ENCODE results near the gene CT45A8. TPM values are rescaled to one million over a fixed set of nuclear protein-coding genes. Genes with fewer than 3 reads are reported as not detected.
"Not testable (repeated sequence)": the region's sequence is repeated elsewhere in the genome, so short reads cannot be mapped to it uniquely, and the experiment has no call there.

CT45A8 gene
- polyA plus RNA-seq (2012; rRNA removed), result not detected in 2 replicates
- polyA plus RNA-seq (2012; cell fraction: cytosol; rRNA removed), result not detected in 2 replicates
- polyA plus RNA-seq (2012; cell fraction: nucleus; rRNA removed), result not detected in 2 replicates

- CTCF ChIA-PET, result not testable (repeated sequence)
Observed at GRCh38 chrX:135854438-135854837, at the start of gene CT45A8. Gene CT45A8, minus strand, starts transcription at chrX:135854538. Its CDS starts 3,755 bp downstream, at chrX:135850783.

GRCh38 chrX:135893294-135893817 is 39.0 kb upstream of the CT45A8 start, which contains the start of the genes CT45A10 and SAGE1:
Gene CT45A10, minus strand, starts transcription at chrX:135893444. Its CDS starts 8,100 bp downstream, at chrX:135885344.
Gene SAGE1, plus strand, starts transcription at chrX:135893716. Its CDS starts 2,527 bp downstream, at chrX:135896243.
- no peaks in the 10 kb centered on the region for H3K79me2 ChIP-seq (ENCODE audit: insufficient read depth)
- no peaks in the 10 kb centered on the region for H3K9me3 ChIP-seq
- no peaks in the 10 kb centered on the region for H3K4me1 ChIP-seq (ENCODE audit: control insufficient read depth in 1 of 2, insufficient read depth in 2 of 2, low read depth in 1 of 2, low read length in 1 of 2)
- ChIA-PET POLR2A (no interaction called here), CTCF (interaction anchor here (1.0 kb wide), 1 partner anchor 38 kb away, joined by 3 read pairs; no protein-coding TSS in a partner anchor)
- H2AFZ ChIP-seq (ENCODE audit: low read depth), result no peak within 1 kb of the TSS
- TF ChIP-seq ZBTB33 (IDR thresholded peaks at IDR 0.05; ENCODE audit: borderline replicate concordance, low read depth), result no peak
- no peak for TF ChIP-seq FOXJ3 (CRISPR knock-in tag; IDR thresholded peaks at IDR 0.05)
- no peak for TF ChIP-seq EP300 (IDR thresholded peaks at IDR 0.05; ENCODE audit: borderline replicate concordance in 1 of 2, low read depth in 1 of 2, low read length in 1 of 2)
- no peak for TF ChIP-seq REST (IDR thresholded peaks at IDR 0.05; ENCODE audit: low read depth, low read length)
- TF ChIP-seq MAX (IDR thresholded peaks at IDR 0.05; ENCODE audit: low read depth), result no peak
- no peak for TF ChIP-seq NRF1 (IDR thresholded peaks at IDR 0.05; ENCODE audit: low read depth, low read length)
- no peak for TF ChIP-seq FOSL2 (IDR thresholded peaks at IDR 0.05; ENCODE audit: borderline replicate concordance, low read depth)
- TF ChIP-seq SMC3 (IDR thresholded peaks at IDR 0.05; ENCODE audit: low read depth, low read length), result no peak
- TF ChIP-seq NFIC (IDR thresholded peaks at IDR 0.05; ENCODE audit: borderline replicate concordance), result no peak
- no peak for TF ChIP-seq POLR2AphosphoS5 (IDR thresholded peaks at IDR 0.05; ENCODE audit: low read depth, low read length)
- TF ChIP-seq EZH2phosphoT487 (IDR thresholded peaks at IDR 0.05; ENCODE audit: borderline replicate concordance, low read depth), result no peak
- H3K36me3 ChIP-seq (replicated peaks in 1 of 2; ENCODE audit: control insufficient read depth in 1 of 2, insufficient read depth in 2 of 2, low read length in 1 of 2), result no peaks in the 10 kb centered on the region
- peaks cover 6% of the 10 kb centered on the region; the same call in 1 of the 2 replicates for H3K27me3 ChIP-seq (ENCODE audit: insufficient read depth)
- no peaks in the 10 kb centered on the region for H3F3A ChIP-seq (replicated peaks; ENCODE audit: insufficient read depth)
- no peak within 1 kb of the TSS for H3K4me3 ChIP-seq (ENCODE audit: low read depth in 2 of 2, low read length in 1 of 2)
- no peak within 1 kb of the TSS for H3K4me2 ChIP-seq
- WGBS (ENCODE audit: low lambda C conversion rate), result 34% methylated on average over 13 of the region's 22 CpGs
- no peaks in the 10 kb centered on the region for H3K9me2 ChIP-seq
- no peak for DNase-seq
- no peaks in the 10 kb centered on the region for H4K20me1 ChIP-seq (ENCODE audit: insufficient read depth)
- no peak within 1 kb of the TSS for H3K9ac ChIP-seq
- no peak within 1 kb of the TSS for H3K27ac ChIP-seq (ENCODE audit: low read depth in 2 of 2, low read length in 1 of 2)

More at GRCh38 chrX:135854438-135854837, at the start of gene CT45A8:
- H3K9me2 ChIP-seq; H3K27ac ChIP-seq (ENCODE audit: low read depth in 2 of 2, low read length in 1 of 2); H3K36me3 ChIP-seq (replicated peaks in 1 of 2; ENCODE audit: control insufficient read depth in 1 of 2, insufficient read depth in 2 of 2, low read length in 1 of 2); H3K27me3 ChIP-seq (ENCODE audit: insufficient read depth); H3K9me3 ChIP-seq; H4K20me1 ChIP-seq (ENCODE audit: insufficient read depth); H3K79me2 ChIP-seq (ENCODE audit: insufficient read depth); POLR2A ChIA-PET; DNase-seq; H3K4me3 ChIP-seq (ENCODE audit: low read depth in 2 of 2, low read length in 1 of 2); H2AFZ ChIP-seq (ENCODE audit: low read depth); H3F3A ChIP-seq (replicated peaks; ENCODE audit: insufficient read depth); H3K4me2 ChIP-seq; H3K4me1 ChIP-seq (ENCODE audit: control insufficient read depth in 1 of 2, insufficient read depth in 2 of 2, low read depth in 1 of 2, low read length in 1 of 2); H3K9ac ChIP-seq: not testable (repeated sequence)
- WGBS (ENCODE audit: low lambda C conversion rate), result no CpG with 5 or more reads among the region's 17 CpGs
